GM23248 (cell line): Measurements from ENCODE around the gene LONP2.

Experiments used
- EZH2 ChIP-seq: fragments of 200-600 bp; sonication (generic); IDR thresholded peaks from 2 replicates; pipeline ENCODE4 v1.6.1; 2018; ENCODE audit warnings: antibody characterized with exemption, mild to moderate bottlenecking; ENCODE audit not compliant: insufficient read depth, poor library complexity, severe bottlenecking
- EZH2phosphoT487 ChIP-seq: fragments of 200-600 bp; sonication (generic); IDR thresholded peaks from 2 replicates; pipeline ENCODE4 v1.6.1; 2018; ENCODE audit warnings: antibody characterized with exemption, moderate library complexity, mild to moderate bottlenecking, low read depth; ENCODE audit not compliant: insufficient read depth

DNA sequence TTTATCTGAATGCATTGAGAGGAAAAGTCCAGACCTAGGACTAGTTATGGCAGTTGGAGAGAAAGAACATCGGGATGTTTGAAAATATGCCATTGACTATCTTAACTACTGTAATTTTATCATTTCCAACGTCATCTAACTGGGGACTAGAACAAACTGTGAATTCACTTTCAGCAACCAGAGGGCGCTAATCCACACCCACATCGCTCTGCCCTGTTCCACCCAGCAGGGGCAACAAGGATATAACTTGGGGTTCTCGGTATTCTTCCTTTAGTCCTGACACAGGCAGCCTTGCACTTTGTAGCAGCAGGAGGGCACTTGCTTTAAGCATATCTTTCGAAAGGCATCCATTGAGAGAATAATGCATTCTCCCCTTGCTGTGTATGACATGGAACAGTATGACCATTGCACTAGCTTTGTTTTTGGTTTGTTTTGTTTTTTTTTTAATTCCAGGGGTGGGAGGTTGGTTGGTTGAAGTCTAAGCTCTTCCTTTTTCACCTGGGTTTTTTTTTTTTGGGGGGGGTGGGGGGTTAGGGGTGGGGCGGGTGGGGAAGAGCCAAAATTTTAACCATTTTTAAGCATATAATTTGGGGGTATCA, 109.6 kb downstream of the LONP2 start:
- TF ChIP-seq EZH2phosphoT487 (no peak), EZH2 (no peak)
